Amniotic stem cell (primary cell): Measurements from ENCODE around the gene FBH1.

ENCODE experiments used
- DNase-seq: peaks from one replicate; lab custom pipeline; 2025; lab: John Stamatoyannopoulos, UW

Gene FBH1

DNA sequence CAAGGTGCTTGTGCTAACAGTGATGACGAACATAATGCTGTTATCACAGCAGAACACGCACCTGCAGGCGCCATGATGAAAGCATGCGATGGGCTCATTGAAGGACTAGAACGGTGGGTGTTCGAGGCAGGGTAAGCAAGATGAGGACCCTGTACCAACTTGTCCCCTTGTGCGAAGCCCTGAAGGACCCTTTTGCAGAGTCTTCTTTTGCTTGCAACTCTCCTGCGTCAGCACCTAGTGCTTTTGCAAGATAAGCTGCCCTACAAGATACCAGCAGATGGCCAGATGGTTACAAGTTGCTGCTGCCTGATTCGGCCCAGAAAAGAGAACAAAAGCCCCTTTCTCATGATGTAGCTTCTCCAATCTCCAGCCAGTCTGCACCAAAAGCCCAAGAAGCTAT, 91.5 kb downstream of the FBH1 start:
- DNase-seq: no peak

DNA sequence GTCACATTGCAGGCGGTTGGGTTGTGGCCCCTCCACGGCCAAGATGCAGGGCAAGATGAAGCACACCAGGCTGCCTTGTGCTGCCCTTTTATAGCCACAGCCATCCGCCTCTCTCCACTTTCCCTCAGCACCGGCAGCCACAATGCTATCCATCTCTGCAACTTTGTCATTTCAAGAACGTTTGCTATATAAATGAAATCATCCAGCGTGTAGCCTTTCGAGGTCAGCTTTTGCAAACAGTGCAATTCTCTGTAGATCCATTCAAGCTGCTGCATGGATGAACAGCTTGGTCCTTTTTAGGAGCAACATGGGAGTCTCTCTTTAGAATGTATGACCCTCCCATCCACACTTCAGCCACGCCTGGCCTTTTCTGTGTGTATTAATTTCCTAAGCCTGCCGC, 93.7 kb downstream of the FBH1 start:
- no peak for DNase-seq

DNA sequence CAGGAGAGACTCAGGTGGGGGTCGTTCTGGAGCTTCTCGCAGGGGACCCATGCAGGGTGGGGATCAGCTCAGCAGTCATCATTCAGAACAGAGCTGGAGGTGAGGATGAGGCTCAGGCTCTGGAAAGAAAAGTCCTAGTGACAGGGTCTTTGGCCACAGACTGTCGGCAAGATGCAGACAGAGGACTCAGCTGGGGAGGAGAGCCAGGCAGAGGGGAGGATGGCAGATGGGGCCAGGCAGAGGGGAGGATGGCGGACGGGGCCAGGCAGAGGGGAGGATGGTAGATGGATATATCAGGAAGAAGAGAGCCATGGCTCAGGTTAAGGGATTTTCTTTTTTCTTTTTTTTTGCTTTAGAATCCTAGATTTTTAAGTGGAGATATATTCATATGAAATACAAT, 95.0 kb downstream of the FBH1 start:
- DNase-seq: no peak
